ENCODE measurements around the gene SLC6A3. TPM values are rescaled to one million over a fixed set of nuclear protein-coding genes. Genes with fewer than 3 reads are reported as not detected.

The SLC6A3 gene
- total RNA-seq, 5 donors from 2014 or later (not counting 1 experiment from before 2014, with no cell fraction given) = 0.22 TPM; not detected in 4

- Histone ChIP-seq H3K4me3 (ENCODE audit: control insufficient read depth in 1 of 2, extremely low read depth in 1 of 2, low read length in 1 of 2) (no peak overlapping the region), H3K9me3 (no peaks in the 10 kb centered on the region), H3K4me1 (ENCODE audit: control insufficient read depth in 1 of 2, extremely low read depth in 1 of 2, insufficient read depth in 2 of 2, low read length in 2 of 2) (no peaks in the 10 kb centered on the region), H3K27ac (ENCODE audit: low read length) (no peak overlapping the region), H3K27me3 (replicated peaks in 1 of 2; ENCODE audit: control insufficient read depth in 2 of 2, extremely low read depth in 1 of 2, insufficient read depth in 2 of 2, low read length in 1 of 2) (peaks cover 0 to 76% of the 10 kb centered on the region in 2 experiments), H3K36me3 (ENCODE audit: control insufficient read depth in 2 of 2, extremely low read depth in 1 of 2, insufficient read depth in 1 of 2, low read length in 1 of 2) (no peaks in the 10 kb centered on the region)
- ChIA-PET CTCF (no interaction called here), POLR2A (no interaction called here)
- Mint-ChIP-seq H3K4me1 (no peaks in the 10 kb centered on the region), H3K36me3 (no peaks in the 10 kb centered on the region), H3K4me3 (no peak overlapping the region), H3K27me3 (peaks cover 9 to 41% of the 10 kb centered on the region in 2 donors), H3K27ac (no peak overlapping the region), H3K9me3 (no peaks in the 10 kb centered on the region)
- 100% methylated on average over 1 of the region's 11 CpGs for WGBS (ENCODE audit: insufficient coverage)
- ATAC-seq (replicated peaks in 1 of 4) (no peak), DNase-seq (no peak)
These were observed 85.5 kb downstream of the SLC6A3 start for GRCh38 chr5:1359713-1360112.

- H3K27me3 ChIP-seq (replicated peaks in 1 of 2; ENCODE audit: control insufficient read depth in 2 of 2, extremely low read depth in 1 of 2, insufficient read depth in 2 of 2, low read length in 1 of 2) = peaks cover 0 to 76% of the 10 kb centered on the region in 2 experiments
- Mint-ChIP-seq H3K27ac (no peak overlapping the region), H3K4me3 (no peak overlapping the region), H3K27me3 (peaks cover 5 to 36% of the 10 kb centered on the region in 2 donors), H3K4me1 (no peaks in the 10 kb centered on the region), H3K9me3 (no peaks in the 10 kb centered on the region), H3K36me3 (no peaks in the 10 kb centered on the region)
- CTCF ChIA-PET = interaction anchor here in 1 of 2 donors (0.5 kb wide), 1 partner anchor 377 kb away, joined by 4 read pairs; no protein-coding TSS in a partner anchor
- ATAC-seq (replicated peaks in 1 of 4) (no peak), DNase-seq (no peak)
- no peaks in the 10 kb centered on the region for H3K9me3 ChIP-seq
- H3K4me1 ChIP-seq (ENCODE audit: control insufficient read depth in 1 of 2, extremely low read depth in 1 of 2, insufficient read depth in 2 of 2, low read length in 2 of 2) = no peaks in the 10 kb centered on the region
- H3K4me3 ChIP-seq (ENCODE audit: control insufficient read depth in 1 of 2, extremely low read depth in 1 of 2, low read length in 1 of 2) = no peak overlapping the region
- H3K27ac ChIP-seq (ENCODE audit: low read length) = no peak overlapping the region
- POLR2A ChIA-PET = no interaction called here
- WGBS (ENCODE audit: insufficient coverage) = 75% methylated on average over 20 of the region's 31 CpGs
- H3K36me3 ChIP-seq (ENCODE audit: control insufficient read depth in 2 of 2, extremely low read depth in 1 of 2, insufficient read depth in 1 of 2, low read length in 1 of 2) = no peaks in the 10 kb centered on the region
These were observed 86.1 kb downstream of the SLC6A3 start for GRCh38 chr5:1359031-1359645.

GRCh38 chr5:1358726-1359025 lies 86.6 kb downstream of the SLC6A3 start:
- POLR2A ChIA-PET = no interaction called here
- no peak for ATAC-seq (replicated peaks in 1 of 4)
- no peak overlapping the region for H3K27ac ChIP-seq (ENCODE audit: low read length)
- DNase-seq = no peak
- H3K36me3 ChIP-seq (ENCODE audit: control insufficient read depth in 2 of 2, extremely low read depth in 1 of 2, insufficient read depth in 1 of 2, low read length in 1 of 2) = no peaks in the 10 kb centered on the region
- Mint-ChIP-seq H3K36me3 (no peaks in the 10 kb centered on the region), H3K27ac (no peak overlapping the region), H3K27me3 (peaks cover 5 to 31% of the 10 kb centered on the region in 2 donors), H3K4me3 (no peak overlapping the region), H3K9me3 (no peaks in the 10 kb centered on the region), H3K4me1 (no peaks in the 10 kb centered on the region)
- no peaks in the 10 kb centered on the region for H3K4me1 ChIP-seq (ENCODE audit: control insufficient read depth in 1 of 2, extremely low read depth in 1 of 2, insufficient read depth in 2 of 2, low read length in 2 of 2)
- H3K27me3 ChIP-seq (replicated peaks in 1 of 2; ENCODE audit: control insufficient read depth in 2 of 2, extremely low read depth in 1 of 2, insufficient read depth in 2 of 2, low read length in 1 of 2) = peaks cover 0 to 74% of the 10 kb centered on the region in 2 experiments
- CTCF ChIA-PET = interaction anchor here in 1 of 2 donors (0.5 kb wide), 1 partner anchor 377 kb away, joined by 4 read pairs; no protein-coding TSS in a partner anchor
- WGBS (ENCODE audit: insufficient coverage) = 70% methylated on average over 10 of the region's 10 CpGs
- no peak overlapping the region for H3K4me3 ChIP-seq (ENCODE audit: control insufficient read depth in 1 of 2, extremely low read depth in 1 of 2, low read length in 1 of 2)
- no peaks in the 10 kb centered on the region for H3K9me3 ChIP-seq

GRCh38 chr5:1357946-1358725 lies 87.1 kb downstream of the SLC6A3 start:
- peaks cover 0 to 26% of the 10 kb centered on the region in 2 donors for H3K27me3 Mint-ChIP-seq
- no peaks in the 10 kb centered on the region for H3K9me3 ChIP-seq
- peaks cover 0 to 68% of the 10 kb centered on the region in 2 experiments for H3K27me3 ChIP-seq (replicated peaks in 1 of 2; ENCODE audit: control insufficient read depth in 2 of 2, extremely low read depth in 1 of 2, insufficient read depth in 2 of 2, low read length in 1 of 2)
- H3K4me3 Mint-ChIP-seq = no peak overlapping the region
- no peak overlapping the region for H3K4me3 ChIP-seq (ENCODE audit: control insufficient read depth in 1 of 2, extremely low read depth in 1 of 2, low read length in 1 of 2)
- H3K36me3 Mint-ChIP-seq = no peaks in the 10 kb centered on the region
- no peak for ATAC-seq (replicated peaks in 1 of 4)
- ChIA-PET POLR2A (no interaction called here), CTCF (no interaction called here)
- no peak overlapping the region for H3K27ac ChIP-seq (ENCODE audit: low read length)
- H3K4me1 ChIP-seq (ENCODE audit: control insufficient read depth in 1 of 2, extremely low read depth in 1 of 2, insufficient read depth in 2 of 2, low read length in 2 of 2) = no peaks in the 10 kb centered on the region
- no peak overlapping the region for H3K27ac Mint-ChIP-seq
- no peaks in the 10 kb centered on the region for H3K4me1 Mint-ChIP-seq
- DNase-seq = no peak
- WGBS (ENCODE audit: insufficient coverage) = 92% methylated on average over 25 of the region's 25 CpGs
- no peaks in the 10 kb centered on the region for H3K36me3 ChIP-seq (ENCODE audit: control insufficient read depth in 2 of 2, extremely low read depth in 1 of 2, insufficient read depth in 1 of 2, low read length in 1 of 2)
- no peaks in the 10 kb centered on the region for H3K9me3 Mint-ChIP-seq

- WGBS (ENCODE audit: insufficient coverage) = 83% methylated on average over 22 of the region's 28 CpGs
- Histone ChIP-seq H3K4me1 (ENCODE audit: control insufficient read depth in 1 of 2, extremely low read depth in 1 of 2, insufficient read depth in 2 of 2, low read length in 2 of 2) (no peaks in the 10 kb centered on the region), H3K27ac (ENCODE audit: low read length) (no peak overlapping the region), H3K4me3 (ENCODE audit: control insufficient read depth in 1 of 2, extremely low read depth in 1 of 2, low read length in 1 of 2) (no peak overlapping the region), H3K27me3 (replicated peaks in 1 of 2; ENCODE audit: control insufficient read depth in 2 of 2, extremely low read depth in 1 of 2, insufficient read depth in 2 of 2, low read length in 1 of 2) (peaks cover 0 to 58% of the 10 kb centered on the region in 2 experiments), H3K9me3 (no peaks in the 10 kb centered on the region), H3K36me3 (ENCODE audit: control insufficient read depth in 2 of 2, extremely low read depth in 1 of 2, insufficient read depth in 1 of 2, low read length in 1 of 2) (no peaks in the 10 kb centered on the region)
- ATAC-seq (replicated peaks in 1 of 4) (no peak), DNase-seq (no peak)
- Mint-ChIP-seq H3K4me1 (no peaks in the 10 kb centered on the region), H3K9me3 (no peaks in the 10 kb centered on the region), H3K36me3 (no peaks in the 10 kb centered on the region), H3K4me3 (no peak overlapping the region), H3K27ac (no peak overlapping the region), H3K27me3 (peaks cover 0 to 17% of the 10 kb centered on the region in 2 donors)
- ChIA-PET POLR2A (no interaction called here), CTCF (no interaction called here)
These were observed 88.1 kb downstream of the SLC6A3 start for GRCh38 chr5:1356873-1357787.

- no peak for DNase-seq
- Histone ChIP-seq H3K27me3 (replicated peaks in 1 of 2; ENCODE audit: control insufficient read depth in 2 of 2, extremely low read depth in 1 of 2, insufficient read depth in 2 of 2, low read length in 1 of 2) (peaks cover 0 to 35% of the 10 kb centered on the region in 2 experiments), H3K9me3 (no peaks in the 10 kb centered on the region), H3K27ac (ENCODE audit: low read length) (no peak overlapping the region), H3K4me3 (ENCODE audit: control insufficient read depth in 1 of 2, extremely low read depth in 1 of 2, low read length in 1 of 2) (no peak overlapping the region), H3K36me3 (ENCODE audit: control insufficient read depth in 2 of 2, extremely low read depth in 1 of 2, insufficient read depth in 1 of 2, low read length in 1 of 2) (no peaks in the 10 kb centered on the region), H3K4me1 (ENCODE audit: control insufficient read depth in 1 of 2, extremely low read depth in 1 of 2, insufficient read depth in 2 of 2, low read length in 2 of 2) (no peaks in the 10 kb centered on the region)
- H3K36me3 Mint-ChIP-seq = no peaks in the 10 kb centered on the region
- no peaks in the 10 kb centered on the region for H3K9me3 Mint-ChIP-seq
- no peak overlapping the region for H3K4me3 Mint-ChIP-seq
- no peaks in the 10 kb centered on the region for H3K4me1 Mint-ChIP-seq
- H3K27me3 Mint-ChIP-seq = peaks cover 0 to 10% of the 10 kb centered on the region in 2 donors
- ChIA-PET POLR2A (interaction anchor here in 1 of 2 donors (0.5 kb wide), 1 partner anchor 24 kb away, joined by 4 read pairs; no protein-coding TSS in a partner anchor), CTCF (interaction anchor here in 1 of 2 donors (0.7 kb wide), 1 partner anchor 242 kb away, joined by 3 read pairs; no protein-coding TSS in a partner anchor)
- WGBS (ENCODE audit: insufficient coverage) = 50% methylated on average over 2 of the region's 4 CpGs
- no peak overlapping the region for H3K27ac Mint-ChIP-seq
- no peak for ATAC-seq (replicated peaks in 1 of 4)
These were observed 90.7 kb downstream of the SLC6A3 start for GRCh38 chr5:1354576-1354975.
